ENCODE results near the gene EPB41L1.
A peak's percentile ranks its signal among the peaks of the same experiment; 100 is the strongest.

Gene EPB41L1

DNA sequence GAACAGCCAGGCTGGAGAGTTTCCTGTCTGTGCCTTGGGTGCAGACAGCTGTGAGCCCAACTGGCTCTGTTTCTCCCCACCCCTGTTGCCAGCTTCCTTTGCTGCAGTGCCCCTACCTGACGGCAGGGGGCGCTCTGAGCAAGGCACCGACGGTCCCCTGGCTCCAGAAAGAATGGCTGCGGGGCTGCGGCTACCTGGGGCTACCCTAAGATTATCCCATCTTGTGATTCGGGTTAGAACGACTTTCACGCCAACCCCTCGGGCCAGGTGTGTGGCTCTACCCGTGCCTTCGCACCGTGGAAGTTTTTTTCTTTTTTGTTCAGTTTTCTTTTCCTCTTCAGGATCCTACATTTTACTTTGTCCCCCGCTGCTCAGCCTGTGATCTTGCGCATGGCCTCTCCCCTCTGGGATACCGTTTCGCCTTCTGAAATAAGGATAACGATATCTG, 48.4 kb downstream of the EPB41L1 start:
- H3K27ac ChIP-seq = no peak overlapping the region
- no peaks in the 10 kb centered on the region for H3K9me3 ChIP-seq
- TF ChIP-seq, protein P1, sequence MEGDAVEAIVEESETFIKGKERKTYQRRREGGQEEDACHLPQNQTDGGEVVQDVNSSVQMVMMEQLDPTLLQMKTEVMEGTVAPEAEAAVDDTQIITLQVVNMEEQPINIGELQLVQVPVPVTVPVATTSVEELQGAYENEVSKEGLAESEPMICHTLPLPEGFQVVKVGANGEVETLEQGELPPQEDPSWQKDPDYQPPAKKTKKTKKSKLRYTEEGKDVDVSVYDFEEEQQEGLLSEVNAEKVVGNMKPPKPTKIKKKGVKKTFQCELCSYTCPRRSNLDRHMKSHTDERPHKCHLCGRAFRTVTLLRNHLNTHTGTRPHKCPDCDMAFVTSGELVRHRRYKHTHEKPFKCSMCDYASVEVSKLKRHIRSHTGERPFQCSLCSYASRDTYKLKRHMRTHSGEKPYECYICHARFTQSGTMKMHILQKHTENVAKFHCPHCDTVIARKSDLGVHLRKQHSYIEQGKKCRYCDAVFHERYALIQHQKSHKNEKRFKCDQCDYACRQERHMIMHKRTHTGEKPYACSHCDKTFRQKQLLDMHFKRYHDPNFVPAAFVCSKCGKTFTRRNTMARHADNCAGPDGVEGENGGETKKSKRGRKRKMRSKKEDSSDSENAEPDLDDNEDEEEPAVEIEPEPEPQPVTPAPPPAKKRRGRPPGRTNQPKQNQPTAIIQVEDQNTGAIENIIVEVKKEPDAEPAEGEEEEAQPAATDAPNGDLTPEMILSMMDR (IDR thresholded peaks at IDR 0.05) = peak; percentile 89 to 93
- peaks cover 11 to 89% (median 40%) of the 10 kb centered on the region in 3 donors for H3K36me3 ChIP-seq
- H3K4me1 ChIP-seq = no peaks in the 10 kb centered on the region
- intact Hi-C loops (cut with DNase I; ENCODE audit: low total_unique reads) = loop anchor here (5.0 kb wide), 1 partner anchor 234 kb away; no protein-coding TSS in a partner anchor
- peak; percentile 62 to 75 for DNase-seq
- no peaks in the 10 kb centered on the region for H3K27me3 ChIP-seq
- no peak overlapping the region for H3K4me3 ChIP-seq

GRCh38 chr20:36203861-36204260, 49.3 kb downstream of the EPB41L1 start:
- no peaks in the 10 kb centered on the region for H3K9me3 ChIP-seq
- no peak overlapping the region for H3K4me3 ChIP-seq
- no peaks in the 10 kb centered on the region for H3K4me1 ChIP-seq
- TF ChIP-seq, protein P1 (IDR thresholded peaks at IDR 0.05) = no peak
- H3K36me3 ChIP-seq = peaks cover 11 to 89% (median 38%) of the 10 kb centered on the region in 3 donors
- no peak overlapping the region for H3K27ac ChIP-seq
- no peak for DNase-seq
- intact Hi-C loops (cut with DNase I; ENCODE audit: low total_unique reads) = loop anchor here (5.0 kb wide), 1 partner anchor 233 kb away; no protein-coding TSS in a partner anchor
- H3K27me3 ChIP-seq = no peaks in the 10 kb centered on the region

DNA sequence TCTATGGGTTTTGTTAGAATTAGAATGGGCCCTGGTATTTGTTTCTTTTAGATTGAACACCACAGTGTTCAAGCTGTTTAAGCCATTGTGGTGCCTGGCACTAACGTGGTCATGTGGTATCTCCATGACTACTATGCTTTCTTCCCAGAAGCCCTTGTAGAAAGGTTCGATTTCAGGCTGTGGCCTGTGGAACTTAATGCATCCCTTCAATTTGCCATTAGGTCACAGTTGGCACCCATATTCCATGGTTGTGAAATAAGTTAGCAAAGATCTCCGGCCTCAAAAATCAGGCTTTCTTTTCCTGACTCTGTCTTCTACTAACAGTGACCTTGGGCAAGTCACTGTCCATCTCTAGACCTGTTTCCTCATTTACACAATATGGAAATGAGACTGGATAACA, 50.5 kb downstream of the EPB41L1 start:
- intact Hi-C loops (cut with DNase I; ENCODE audit: low total_unique reads) = no loop called here
- H3K4me3 ChIP-seq = no peak overlapping the region
- no peak for DNase-seq
- TF ChIP-seq, protein P1 (IDR thresholded peaks at IDR 0.05) = no peak
- peaks cover 11 to 91% (median 46%) of the 10 kb centered on the region in 3 donors for H3K36me3 ChIP-seq
- no peaks in the 10 kb centered on the region for H3K4me1 ChIP-seq
- H3K27ac ChIP-seq = no peak overlapping the region
- H3K9me3 ChIP-seq = no peaks in the 10 kb centered on the region
- no peaks in the 10 kb centered on the region for H3K27me3 ChIP-seq

DNA sequence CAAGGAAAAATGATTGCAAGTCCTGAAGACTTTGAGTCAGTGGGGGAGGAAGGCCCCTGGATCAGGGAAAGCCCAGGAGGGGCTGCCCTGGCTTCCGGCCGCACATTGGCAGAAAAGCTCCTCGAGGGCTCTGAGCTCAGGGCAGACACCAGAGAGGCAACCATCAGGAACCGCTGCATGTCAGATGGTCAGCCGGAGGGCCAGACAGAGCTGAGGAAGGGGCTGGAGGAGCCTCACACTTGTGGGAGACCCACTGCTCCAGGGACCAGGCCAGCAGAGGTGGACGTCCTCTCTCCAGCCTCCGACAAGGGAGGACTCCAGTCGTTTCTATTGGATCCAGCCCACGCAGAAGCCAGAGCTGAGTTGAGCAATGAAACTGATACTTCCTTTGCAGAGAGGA, 51.5 kb downstream of the EPB41L1 start:
- intact Hi-C loops (cut with DNase I; ENCODE audit: low total_unique reads) = no loop called here

GRCh38 chr20:36206641-36207040, 52.1 kb downstream of the EPB41L1 start:
- intact Hi-C loops (cut with DNase I; ENCODE audit: low total_unique reads) = no loop called here
- H3K9me3 ChIP-seq = no peaks in the 10 kb centered on the region
- no peak overlapping the region for H3K4me3 ChIP-seq
- no peaks in the 10 kb centered on the region for H3K27me3 ChIP-seq
- TF ChIP-seq, protein P1 (IDR thresholded peaks at IDR 0.05) = no peak
- no peak overlapping the region for H3K27ac ChIP-seq
- no peaks in the 10 kb centered on the region for H3K4me1 ChIP-seq
- no peak for DNase-seq
- H3K36me3 ChIP-seq = peaks cover 11 to 87% (median 41%) of the 10 kb centered on the region in 3 donors

More for the DNA sequence above, 51.5 kb downstream of the EPB41L1 start:
- Histone ChIP-seq H3K27me3 (no peaks in the 10 kb centered on the region), H3K9me3 (no peaks in the 10 kb centered on the region), H3K4me3 (no peak overlapping the region), H3K27ac (no peak overlapping the region), H3K36me3 (peaks cover 11 to 87% (median 44%) of the 10 kb centered on the region in 3 donors), H3K4me1 (no peaks in the 10 kb centered on the region)
- DNase-seq = no peak
- TF ChIP-seq, protein P1 (IDR thresholded peaks at IDR 0.05) = no peak

- Histone ChIP-seq H3K36me3 (peaks cover 11 to 90% (median 50%) of the 10 kb centered on the region in 3 donors), H3K4me3 (no peak overlapping the region), H3K9me3 (no peaks in the 10 kb centered on the region), H3K27ac (no peak overlapping the region), H3K4me1 (no peaks in the 10 kb centered on the region), H3K27me3 (no peaks in the 10 kb centered on the region)
- intact Hi-C loops (cut with DNase I; ENCODE audit: low total_unique reads) = no loop called here
- TF ChIP-seq, protein P1 (IDR thresholded peaks at IDR 0.05) = no peak
- DNase-seq = no peak
Observed at GRCh38 chr20:36207602-36208001, 53.1 kb downstream of the EPB41L1 start.
